MCF 10A (cell line): ENCODE measurements around the gene NQO2. TPM values are rescaled to one million over a fixed set of nuclear protein-coding genes. Genes with fewer than 3 reads are reported as not detected.

Source experiments
- BruUV-seq: library from RNA; stranded (reverse); fragments of 400-500 nt; replicated peaks from 2 replicates; lab custom pipeline; 2021; lab: Mats Ljungman, UMichigan
- CTCF ChIA-PET: fragments of 300-600 bp; sonication (Branson Sonifier 250); formaldehyde crosslinking; extraction: SDS; loops from one replicate; lab custom pipeline; 2021; ENCODE audit warnings: antibody characterized with exemption, inconsistent platforms; lab: Yijun Ruan, JAX
- POLR2A ChIA-PET: fragments of 300-600, 350-650 bp; sonication (Branson Sonifier 250); formaldehyde crosslinking; extraction: SDS; loops from one replicate; lab custom pipeline; 2020; ENCODE audit warnings: antibody characterized with exemption, inconsistent platforms; lab: Yijun Ruan, JAX
- DNase-seq: peaks from one replicate; pipeline ENCODE4 v3.0.0-alpha.2; 2018; ENCODE audit not compliant: unreplicated experiment
- H3K27ac Mint-ChIP-seq: one replicate; pipeline ENCODE4 v1.8.0; 2022; ENCODE audit warnings: mild to moderate bottlenecking, low read depth, mixed read lengths; ENCODE audit not compliant: unreplicated experiment
- H3K27me3 Mint-ChIP-seq: one replicate; pipeline ENCODE4 v1.8.0; 2022; ENCODE audit warnings: mixed read lengths; ENCODE audit not compliant: insufficient read depth, unreplicated experiment
- H3K36me3 Mint-ChIP-seq: one replicate; pipeline ENCODE4 v1.8.0; 2022; ENCODE audit warnings: mild to moderate bottlenecking, moderate library complexity, mixed read lengths; ENCODE audit not compliant: insufficient read depth, unreplicated experiment
- H3K4me1 Mint-ChIP-seq: one replicate; pipeline ENCODE4 v1.8.0; 2022; ENCODE audit warnings: mixed read lengths; ENCODE audit not compliant: insufficient read depth, unreplicated experiment
- H3K4me3 Mint-ChIP-seq: one replicate; pipeline ENCODE4 v1.8.0; 2022; ENCODE audit warnings: mild to moderate bottlenecking, moderate library complexity, mixed read lengths; ENCODE audit not compliant: unreplicated experiment
- H3K9me3 Mint-ChIP-seq: one replicate; pipeline ENCODE4 v1.8.0; 2022; ENCODE audit warnings: mixed read lengths; ENCODE audit not compliant: unreplicated experiment
- CTCF ChIP-seq: fragments of 200-600 bp; IDR thresholded peaks from one replicate; pipeline ENCODE4 v1.8.0; 2022; ENCODE audit warnings: antibody characterized with exemption, mild to moderate bottlenecking; ENCODE audit not compliant: unreplicated experiment
- intact Hi-C: fragments of 100-400 bp; cut with micrococcal nuclease; formaldehyde crosslinking; loops from 2 replicates; pipeline ENCODE4 v1.14.1; 2022
- total RNA-seq: library from RNA; stranded (reverse); gene quantifications from 2 replicates; pipeline ENCODE4 v1.2.3, GENCODE V29; 2022

NQO2 gene
- total RNA-seq, 1 experiment from 2014 or later, result 18.6 TPM

GRCh38 chr6:2957696-2958330 is 41.9 kb upstream of the NQO2 start:
- H3K36me3 Mint-ChIP-seq, result peaks cover 20% of the 10 kb centered on the region
- DNase-seq, result no peak
- H3K4me1 Mint-ChIP-seq, result no peaks in the 10 kb centered on the region
- BruUV-seq, result no TSS peak
- POLR2A ChIA-PET, result interaction anchor here (1.0 kb wide), 1 partner anchor 9 kb away, joined by 3 read pairs; no protein-coding TSS in a partner anchor
- H3K27me3 Mint-ChIP-seq, result no peaks in the 10 kb centered on the region
- H3K27ac Mint-ChIP-seq, result no peak overlapping the region
- intact Hi-C loops, result no loop called here
- H3K9me3 Mint-ChIP-seq, result no peaks in the 10 kb centered on the region
- no peak for TF ChIP-seq CTCF
- CTCF ChIA-PET, result interaction anchor here (0.6 kb wide), 1 partner anchor 11 kb away, joined by 3 read pairs; no protein-coding TSS in a partner anchor
- no peak overlapping the region for H3K4me3 Mint-ChIP-seq

DNA sequence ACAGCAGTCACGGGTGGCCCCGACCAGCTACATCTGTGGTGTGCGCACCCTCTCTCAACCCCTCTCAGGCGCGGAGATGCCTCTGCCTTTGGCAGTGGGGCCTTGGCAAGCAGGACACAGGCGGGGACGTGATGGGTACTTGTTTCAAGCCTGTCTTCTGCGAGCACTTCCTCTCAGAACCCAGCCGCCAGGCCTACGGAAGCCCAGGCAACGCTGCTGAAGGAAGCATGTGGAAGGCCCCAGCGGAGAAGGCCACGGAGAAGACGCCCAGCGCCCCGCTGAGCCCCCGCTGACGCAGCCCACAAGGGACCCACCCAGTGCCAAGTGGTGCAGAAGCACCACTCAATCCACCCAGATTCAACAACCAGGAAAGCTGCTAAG is 41.4 kb upstream of the NQO2 start:
- Mint-ChIP-seq H3K4me1 (no peaks in the 10 kb centered on the region), H3K27me3 (no peaks in the 10 kb centered on the region), H3K9me3 (no peaks in the 10 kb centered on the region), H3K4me3 (no peak overlapping the region), H3K27ac (no peak overlapping the region), H3K36me3 (peaks cover 20% of the 10 kb centered on the region)
- BruUV-seq, result no TSS peak
- ChIA-PET POLR2A (no interaction called here), CTCF (no interaction called here)
- intact Hi-C loops, result no loop called here
- TF ChIP-seq CTCF, result no peak
- DNase-seq, result no peak

DNA sequence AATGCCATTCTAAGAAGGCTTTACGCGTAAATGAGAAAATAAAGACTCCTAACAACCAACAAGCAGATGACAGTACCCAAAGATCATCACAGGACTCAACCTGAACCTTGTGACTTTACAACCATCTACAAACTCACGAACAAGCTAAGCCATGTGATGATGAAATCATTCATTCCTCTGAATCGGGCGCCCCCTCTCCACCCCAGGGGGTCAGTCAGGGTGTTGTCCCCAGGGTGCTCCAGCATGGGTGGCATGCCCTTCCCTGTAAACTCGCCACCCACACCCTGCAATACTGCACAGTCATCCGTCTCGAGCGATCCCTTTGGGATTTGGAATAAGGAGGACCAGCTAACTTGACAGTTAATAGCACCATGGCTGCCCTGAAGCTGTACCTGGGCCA is 40.9 kb upstream of the NQO2 start:
- ChIA-PET CTCF (no interaction called here), POLR2A (no interaction called here)
- Mint-ChIP-seq H3K9me3 (no peaks in the 10 kb centered on the region), H3K27me3 (no peaks in the 10 kb centered on the region), H3K4me3 (no peak overlapping the region), H3K36me3 (peaks cover 20% of the 10 kb centered on the region), H3K4me1 (no peaks in the 10 kb centered on the region), H3K27ac (no peak overlapping the region)
- no TSS peak for BruUV-seq
- TF ChIP-seq CTCF, result no peak
- intact Hi-C loops, result no loop called here
- no peak for DNase-seq

GRCh38 chr6:2959909-2960719 is 39.6 kb upstream of the NQO2 start:
- ChIA-PET POLR2A (no interaction called here), CTCF (interaction anchor here (0.6 to 1.1 kb wide), 2 partner anchors 25 to 415 kb away, joined by 4 read pairs; no protein-coding TSS in a partner anchor)
- Mint-ChIP-seq H3K4me3 (no peak overlapping the region), H3K27ac (no peak overlapping the region), H3K4me1 (no peaks in the 10 kb centered on the region), H3K36me3 (peaks cover 20% of the 10 kb centered on the region), H3K9me3 (no peaks in the 10 kb centered on the region), H3K27me3 (no peaks in the 10 kb centered on the region)
- no peak for DNase-seq
- intact Hi-C loops, result no loop called here
- BruUV-seq, result no TSS peak
- TF ChIP-seq CTCF, result no peak
